Activated naive CD4-positive, alpha-beta T cell treated with anti-CD3 and anti-CD28 coated beads, Interleukin-2, amount 10 ng/mL, durations not matched to agents 7 days and 5 days (primary cell): Measurements from ENCODE around the gene NUP50.
A peak's percentile ranks its signal among the peaks of the same experiment; 100 is the strongest.

Experiments
- CTCF ChIA-PET: fragments of 350-600 bp; sonication (Branson Sonifier 250); formaldehyde crosslinking; loops from one replicate; lab custom pipeline; 2021; ENCODE audit warnings: antibody characterized with exemption; lab: Charles Lee
- DNase-seq: peaks from one replicate; pipeline ENCODE4 v3.0.0-alpha.2; 2020
- H3K27ac Mint-ChIP-seq: one replicate; pipeline ENCODE4 v1.8.0; 2021; ENCODE audit warnings: mild to moderate bottlenecking, moderate library complexity, mixed read lengths
- H3K27me3 Mint-ChIP-seq: one replicate; pipeline ENCODE4 v1.8.0; 2021; ENCODE audit warnings: mild to moderate bottlenecking, mixed read lengths
- H3K36me3 Mint-ChIP-seq: one replicate; pipeline ENCODE4 v1.8.0; 2021; ENCODE audit warnings: mixed read lengths
- H3K4me1 Mint-ChIP-seq: one replicate; pipeline ENCODE4 v1.8.0; 2021; ENCODE audit warnings: mixed read lengths
- H3K4me3 Mint-ChIP-seq: one replicate; pipeline ENCODE4 v1.8.0; 2021; ENCODE audit warnings: mild to moderate bottlenecking, moderate library complexity, mixed read lengths
- H3K9me3 Mint-ChIP-seq: one replicate; pipeline ENCODE4 v1.8.0; 2021; ENCODE audit warnings: mixed read lengths

Gene NUP50

GRCh38 chr22:45228401-45228754 lies 64.7 kb downstream of the NUP50 start:
- Mint-ChIP-seq H3K27ac (no peak overlapping the region), H3K9me3 (no peaks in the 10 kb centered on the region), H3K27me3 (no peaks in the 10 kb centered on the region), H3K36me3 (no peaks in the 10 kb centered on the region), H3K4me3 (no peak overlapping the region), H3K4me1 (no peaks in the 10 kb centered on the region)
- CTCF ChIA-PET, result no interaction called here
- no peak for DNase-seq

- H3K9me3 Mint-ChIP-seq, result no peaks in the 10 kb centered on the region
- no peak for DNase-seq
- H3K4me3 Mint-ChIP-seq, result no peak overlapping the region
- H3K4me1 Mint-ChIP-seq, result no peaks in the 10 kb centered on the region
- no peak overlapping the region for H3K27ac Mint-ChIP-seq
- H3K27me3 Mint-ChIP-seq, result no peaks in the 10 kb centered on the region
- CTCF ChIA-PET, result no interaction called here
- no peaks in the 10 kb centered on the region for H3K36me3 Mint-ChIP-seq
Measured at GRCh38 chr22:45229181-45229580, 65.5 kb downstream of the NUP50 start.

- Mint-ChIP-seq H3K4me1 (no peaks in the 10 kb centered on the region), H3K27me3 (no peaks in the 10 kb centered on the region), H3K4me3 (no peak overlapping the region), H3K27ac (no peak overlapping the region), H3K9me3 (no peaks in the 10 kb centered on the region), H3K36me3 (no peaks in the 10 kb centered on the region)
- CTCF ChIA-PET, result no interaction called here
- no peak for DNase-seq
Measured at GRCh38 chr22:45230026-45230721, 66.4 kb downstream of the NUP50 start.

- Mint-ChIP-seq H3K27ac (no peak overlapping the region), H3K27me3 (no peaks in the 10 kb centered on the region), H3K9me3 (no peaks in the 10 kb centered on the region), H3K4me1 (no peaks in the 10 kb centered on the region), H3K36me3 (no peaks in the 10 kb centered on the region), H3K4me3 (no peak overlapping the region)
- no peak for DNase-seq
- CTCF ChIA-PET, result no interaction called here
Measured at GRCh38 chr22:45231293-45231692, 67.6 kb downstream of the NUP50 start.

GRCh38 chr22:45233386-45233785 lies 69.7 kb downstream of the NUP50 start:
- Mint-ChIP-seq H3K27ac (no peak overlapping the region), H3K36me3 (peaks cover under 1% of the 10 kb centered on the region), H3K4me1 (peaks cover under 1% of the 10 kb centered on the region), H3K4me3 (no peak overlapping the region), H3K27me3 (peaks cover 1% of the 10 kb centered on the region), H3K9me3 (no peaks in the 10 kb centered on the region)
- CTCF ChIA-PET, result interaction anchor here (0.6 kb wide), 1 partner anchor 317 kb away, joined by 3 read pairs; no protein-coding TSS in a partner anchor
- no peak for DNase-seq

GRCh38 chr22:45233827-45234226 lies 70.1 kb downstream of the NUP50 start:
- Mint-ChIP-seq H3K27ac (no peak overlapping the region), H3K9me3 (no peaks in the 10 kb centered on the region), H3K36me3 (peaks cover 4% of the 10 kb centered on the region), H3K4me3 (no peak overlapping the region), H3K4me1 (peaks cover 3% of the 10 kb centered on the region), H3K27me3 (peaks cover 4% of the 10 kb centered on the region)
- DNase-seq, result no peak
- CTCF ChIA-PET, result interaction anchor here (0.6 kb wide), 1 partner anchor 317 kb away, joined by 3 read pairs; no protein-coding TSS in a partner anchor

GRCh38 chr22:45235101-45235777 lies 71.5 kb downstream of the NUP50 start:
- peaks cover 17% of the 10 kb centered on the region for H3K4me1 Mint-ChIP-seq
- no peak for DNase-seq
- H3K27ac Mint-ChIP-seq, result no peak overlapping the region
- H3K4me3 Mint-ChIP-seq, result no peak overlapping the region
- H3K36me3 Mint-ChIP-seq, result peaks cover 4% of the 10 kb centered on the region
- H3K9me3 Mint-ChIP-seq, result no peaks in the 10 kb centered on the region
- CTCF ChIA-PET, result no interaction called here
- peaks cover 7% of the 10 kb centered on the region for H3K27me3 Mint-ChIP-seq

GRCh38 chr22:45235851-45236342 lies 72.2 kb downstream of the NUP50 start:
- Mint-ChIP-seq H3K27me3 (peaks cover 8% of the 10 kb centered on the region), H3K9me3 (no peaks in the 10 kb centered on the region), H3K36me3 (peaks cover 4% of the 10 kb centered on the region), H3K4me3 (no peak overlapping the region), H3K27ac (no peak overlapping the region), H3K4me1 (peaks cover 17% of the 10 kb centered on the region)
- CTCF ChIA-PET, result no interaction called here
- DNase-seq, result no peak

GRCh38 chr22:45237065-45237990 lies 73.6 kb downstream of the NUP50 start:
- DNase-seq, result no peak
- CTCF ChIA-PET, result no interaction called here
- H3K36me3 Mint-ChIP-seq, result peaks cover 4% of the 10 kb centered on the region
- no peak overlapping the region for H3K4me3 Mint-ChIP-seq
- no peaks in the 10 kb centered on the region for H3K9me3 Mint-ChIP-seq
- peak overlapping the region; percentile 30 for H3K27ac Mint-ChIP-seq
- peaks cover 8% of the 10 kb centered on the region for H3K27me3 Mint-ChIP-seq
- peaks cover 27% of the 10 kb centered on the region for H3K4me1 Mint-ChIP-seq
